Activated naive CD4-positive, alpha-beta T cell treated with anti-CD3 and anti-CD28 coated beads, Interleukin-2, amount 10 ng/mL, durations not matched to agents 7 days and 5 days (primary cell): ENCODE measurements around the gene SPESP1.
"Not testable (repeated sequence)": the region's sequence is repeated elsewhere in the genome, so short reads cannot be mapped to it uniquely, and the experiment has no call there.

ENCODE experiments used
- CTCF ChIA-PET: fragments of 350-600 bp; sonication (Branson Sonifier 250); formaldehyde crosslinking; loops from one replicate; lab custom pipeline; 2021; ENCODE audit warnings: antibody characterized with exemption; lab: Charles Lee
- DNase-seq: peaks from one replicate; pipeline ENCODE4 v3.0.0-alpha.2; 2020
- H3K27ac Mint-ChIP-seq: one replicate; pipeline ENCODE4 v1.8.0; 2021; ENCODE audit warnings: mild to moderate bottlenecking, moderate library complexity, mixed read lengths
- H3K27me3 Mint-ChIP-seq: one replicate; pipeline ENCODE4 v1.8.0; 2021; ENCODE audit warnings: mild to moderate bottlenecking, mixed read lengths
- H3K36me3 Mint-ChIP-seq: one replicate; pipeline ENCODE4 v1.8.0; 2021; ENCODE audit warnings: mixed read lengths
- H3K4me1 Mint-ChIP-seq: one replicate; pipeline ENCODE4 v1.8.0; 2021; ENCODE audit warnings: mixed read lengths
- H3K4me3 Mint-ChIP-seq: one replicate; pipeline ENCODE4 v1.8.0; 2021; ENCODE audit warnings: mild to moderate bottlenecking, moderate library complexity, mixed read lengths
- H3K9me3 Mint-ChIP-seq: one replicate; pipeline ENCODE4 v1.8.0; 2021; ENCODE audit warnings: mixed read lengths

The SPESP1 gene

DNA sequence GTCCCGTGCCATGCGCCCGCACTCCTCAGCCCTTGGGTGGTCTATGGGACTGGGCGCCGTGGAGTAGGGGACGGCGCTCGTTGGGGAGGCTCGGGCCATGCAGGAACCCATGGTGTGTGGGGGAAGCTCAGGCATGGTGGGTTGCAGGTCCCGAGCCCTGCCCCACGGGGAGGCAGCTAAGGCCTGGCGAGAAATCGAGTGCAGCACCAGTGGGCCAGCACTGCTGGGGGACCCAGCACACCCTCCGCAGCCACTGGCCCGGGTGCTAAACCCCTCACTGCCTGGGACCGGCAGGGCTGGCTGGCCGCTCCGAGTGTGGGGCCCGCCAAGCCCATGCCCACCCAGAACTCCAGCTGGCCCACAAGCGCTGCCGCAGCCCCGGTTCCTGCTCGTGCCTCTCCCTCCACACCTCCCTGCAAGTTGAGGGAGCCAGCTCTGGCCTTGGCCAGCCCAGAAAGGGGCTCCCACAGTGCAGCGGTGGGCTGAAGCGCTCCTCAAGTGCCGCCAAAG is 45.4 kb downstream of the SPESP1 start:
- H3K36me3 Mint-ChIP-seq, H3K27me3 Mint-ChIP-seq, H3K27ac Mint-ChIP-seq, H3K4me1 Mint-ChIP-seq, H3K4me3 Mint-ChIP-seq, CTCF ChIA-PET, DNase-seq, H3K9me3 Mint-ChIP-seq: not testable (repeated sequence)

DNA sequence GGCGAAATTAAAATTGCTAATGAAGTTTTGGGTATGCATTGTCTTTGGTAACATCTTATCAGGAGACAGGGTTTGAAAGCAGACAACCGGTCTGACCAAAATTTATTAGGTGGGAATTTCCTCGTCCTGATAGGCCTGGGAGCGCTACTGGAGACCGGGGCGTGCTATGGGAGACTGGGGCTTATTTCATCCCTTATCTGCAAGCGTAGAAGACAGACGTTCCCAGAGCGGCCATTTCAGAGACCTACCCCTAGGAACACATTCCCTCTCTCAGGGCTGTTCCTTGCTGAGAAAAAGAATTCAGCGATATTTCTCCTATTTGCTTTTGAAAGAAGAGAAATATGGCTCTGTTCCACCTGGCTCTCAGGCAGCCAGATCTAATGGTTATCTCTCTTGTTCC is 47.1 kb downstream of the SPESP1 start:
- H3K36me3 Mint-ChIP-seq, H3K9me3 Mint-ChIP-seq, H3K27me3 Mint-ChIP-seq, CTCF ChIA-PET, H3K4me3 Mint-ChIP-seq, DNase-seq, H3K27ac Mint-ChIP-seq, H3K4me1 Mint-ChIP-seq: not testable (repeated sequence)

DNA sequence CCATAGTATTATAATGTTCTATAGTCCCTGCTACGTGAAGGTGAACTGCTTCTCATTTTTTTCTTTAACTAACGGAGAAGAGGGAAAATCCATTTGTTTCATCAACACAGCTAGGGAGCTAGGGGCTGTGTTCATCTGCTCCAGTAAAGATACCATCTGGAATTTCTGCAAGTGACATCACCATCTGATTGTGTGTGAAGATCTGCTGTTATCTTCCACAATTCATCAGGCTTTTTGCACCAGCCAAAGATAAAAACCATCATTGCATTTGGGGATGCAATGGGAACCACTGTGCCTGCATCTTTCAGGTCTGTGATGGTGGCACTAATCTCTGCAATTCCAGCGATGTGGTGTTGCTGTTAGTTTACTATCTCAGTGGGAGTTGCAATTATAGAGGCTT is 48.7 kb downstream of the SPESP1 start:
- CTCF ChIA-PET: no interaction called here
- H3K27ac Mint-ChIP-seq: no peak overlapping the region

DNA sequence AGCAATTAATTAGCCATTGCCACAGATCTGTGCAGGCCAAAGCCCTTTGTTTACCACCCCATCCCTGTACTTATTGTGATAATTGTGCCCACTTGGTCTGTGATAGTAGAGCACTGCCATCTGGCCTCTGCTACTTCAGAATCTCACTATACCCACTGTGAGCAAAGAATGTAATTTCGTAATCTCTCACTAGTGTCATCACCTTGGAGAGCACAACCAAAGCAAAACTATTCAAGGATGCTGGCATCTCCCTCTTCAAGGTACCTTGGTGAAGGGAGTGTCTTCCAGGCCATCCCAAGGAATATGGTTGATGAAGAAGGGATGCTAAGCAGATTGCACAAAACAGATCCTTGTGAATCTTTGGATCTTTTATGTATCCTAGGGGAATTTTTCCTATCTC is 49.5 kb downstream of the SPESP1 start:
- H3K4me1 Mint-ChIP-seq: no peaks in the 10 kb centered on the region
- no peaks in the 10 kb centered on the region for H3K27me3 Mint-ChIP-seq
- H3K36me3 Mint-ChIP-seq: no peaks in the 10 kb centered on the region
- CTCF ChIA-PET: no interaction called here
- peaks cover 2% of the 10 kb centered on the region for H3K9me3 Mint-ChIP-seq
- no peak for DNase-seq
- no peak overlapping the region for H3K4me3 Mint-ChIP-seq
- H3K27ac Mint-ChIP-seq: no peak overlapping the region

More for the DNA sequence above, 48.7 kb downstream of the SPESP1 start:
- H3K36me3 Mint-ChIP-seq: no peaks in the 10 kb centered on the region
- H3K4me3 Mint-ChIP-seq: no peak overlapping the region
- no peaks in the 10 kb centered on the region for H3K4me1 Mint-ChIP-seq
- no peaks in the 10 kb centered on the region for H3K27me3 Mint-ChIP-seq
- peaks cover 2% of the 10 kb centered on the region for H3K9me3 Mint-ChIP-seq
- DNase-seq: no peak

DNA sequence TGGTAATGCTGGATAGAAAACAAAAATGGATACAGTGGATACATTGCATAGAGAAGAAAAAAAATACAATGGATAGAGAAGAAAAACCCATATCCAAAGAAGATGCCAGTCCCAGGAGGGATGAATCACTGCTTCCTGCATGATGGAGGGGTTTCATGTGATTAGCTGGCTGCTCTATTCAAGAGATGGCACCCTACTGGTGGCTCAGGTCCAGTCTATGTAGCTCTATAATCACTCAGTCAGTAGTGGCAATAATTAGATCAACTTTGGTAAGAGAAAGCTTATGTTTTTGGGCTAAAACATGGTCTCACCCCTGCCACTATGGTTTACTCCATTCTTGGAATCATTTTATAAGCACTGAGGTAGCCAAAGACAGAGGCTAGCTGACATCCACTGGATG is 50.5 kb downstream of the SPESP1 start:
- no peak overlapping the region for H3K27ac Mint-ChIP-seq
- no peak for DNase-seq
- no peaks in the 10 kb centered on the region for H3K9me3 Mint-ChIP-seq
- CTCF ChIA-PET: no interaction called here
- no peaks in the 10 kb centered on the region for H3K4me1 Mint-ChIP-seq
- H3K27me3 Mint-ChIP-seq: no peaks in the 10 kb centered on the region
- no peak overlapping the region for H3K4me3 Mint-ChIP-seq
- H3K36me3 Mint-ChIP-seq: no peaks in the 10 kb centered on the region

DNA sequence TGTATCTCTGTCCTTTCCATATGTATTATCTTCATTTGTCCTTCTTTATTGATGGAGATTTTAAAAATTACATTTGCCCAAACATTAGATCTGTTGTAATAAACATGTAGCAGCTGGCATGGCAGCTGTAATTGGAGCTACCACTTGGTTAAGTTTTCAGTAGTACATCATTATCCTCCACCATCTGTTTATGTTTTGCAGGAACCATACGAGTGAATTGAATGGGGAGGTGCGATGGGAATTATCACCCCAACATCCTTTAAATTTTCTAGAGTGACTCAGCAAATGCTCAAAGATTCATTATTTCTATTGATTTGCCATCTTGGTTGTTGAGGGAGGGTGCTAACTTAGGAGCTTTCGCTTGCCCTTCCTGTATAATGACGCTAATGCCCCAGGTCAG is 51.6 kb downstream of the SPESP1 start:
- Mint-ChIP-seq H3K4me3 (no peak overlapping the region), H3K9me3 (no peaks in the 10 kb centered on the region), H3K36me3 (no peaks in the 10 kb centered on the region), H3K27me3 (no peaks in the 10 kb centered on the region), H3K4me1 (no peaks in the 10 kb centered on the region), H3K27ac (no peak overlapping the region)
- CTCF ChIA-PET: no interaction called here
- no peak for DNase-seq

DNA sequence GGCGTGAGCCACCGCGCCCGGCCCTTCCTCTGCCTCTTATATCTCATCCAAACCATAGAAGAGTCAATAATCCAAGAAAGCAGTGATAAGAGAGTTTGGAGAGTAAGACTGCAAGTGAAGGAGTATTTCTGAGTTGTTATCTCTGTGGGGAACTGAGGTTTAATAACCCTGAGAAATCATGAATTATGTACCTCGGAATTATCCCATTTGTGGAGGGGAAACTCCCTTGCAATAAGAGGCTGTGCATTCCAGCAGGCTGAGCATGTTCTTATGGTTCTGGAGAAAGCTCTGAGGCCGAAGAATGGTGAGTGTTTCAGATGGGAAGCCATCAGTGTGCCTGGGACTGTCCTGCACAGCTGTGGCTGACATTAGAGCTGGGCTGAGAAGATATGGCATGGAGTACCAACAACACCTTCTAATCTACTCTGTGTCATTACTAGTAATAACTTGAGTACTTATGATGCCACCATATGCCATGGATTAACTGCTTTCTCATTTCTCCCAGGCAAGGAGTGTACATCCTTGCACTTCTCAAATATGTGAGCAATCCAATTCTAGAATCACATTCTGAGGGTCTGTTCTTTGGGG is 52.7 kb downstream of the SPESP1 start:
- CTCF ChIA-PET: no interaction called here
- Mint-ChIP-seq H3K27me3 (peaks cover 8% of the 10 kb centered on the region), H3K27ac (no peak overlapping the region), H3K4me3 (no peak overlapping the region), H3K36me3 (no peaks in the 10 kb centered on the region), H3K9me3 (no peaks in the 10 kb centered on the region), H3K4me1 (no peaks in the 10 kb centered on the region)
- no peak for DNase-seq

DNA sequence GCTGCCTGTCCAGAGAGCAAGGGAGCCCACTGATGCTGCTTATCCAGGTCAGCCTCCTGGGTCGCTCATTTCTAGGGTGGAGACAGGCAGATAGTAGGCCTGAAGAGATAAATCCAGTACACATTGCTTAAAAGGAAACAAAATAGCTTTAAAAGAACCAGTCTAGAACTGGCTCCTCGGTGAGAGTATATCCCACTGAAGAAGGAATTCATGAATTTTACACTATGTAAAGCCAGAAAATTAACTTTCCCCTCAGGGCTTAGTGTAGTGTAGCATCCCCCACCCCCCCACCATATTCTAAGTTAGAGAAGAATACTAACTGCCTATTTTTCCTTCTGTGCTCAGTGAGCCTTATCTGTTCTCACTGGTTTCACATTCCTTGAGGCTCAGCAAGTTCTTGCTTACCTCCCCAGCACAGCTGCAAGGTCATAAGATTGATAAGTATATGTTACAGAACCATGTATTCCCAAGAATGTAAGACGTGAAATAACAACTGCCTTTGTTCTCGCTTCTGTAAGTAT is 53.7 kb downstream of the SPESP1 start:
- Mint-ChIP-seq H3K4me3 (no peak overlapping the region), H3K4me1 (no peaks in the 10 kb centered on the region), H3K36me3 (no peaks in the 10 kb centered on the region), H3K27me3 (peaks cover 11% of the 10 kb centered on the region), H3K9me3 (no peaks in the 10 kb centered on the region), H3K27ac (no peak overlapping the region)
- no peak for DNase-seq
- CTCF ChIA-PET: no interaction called here

DNA sequence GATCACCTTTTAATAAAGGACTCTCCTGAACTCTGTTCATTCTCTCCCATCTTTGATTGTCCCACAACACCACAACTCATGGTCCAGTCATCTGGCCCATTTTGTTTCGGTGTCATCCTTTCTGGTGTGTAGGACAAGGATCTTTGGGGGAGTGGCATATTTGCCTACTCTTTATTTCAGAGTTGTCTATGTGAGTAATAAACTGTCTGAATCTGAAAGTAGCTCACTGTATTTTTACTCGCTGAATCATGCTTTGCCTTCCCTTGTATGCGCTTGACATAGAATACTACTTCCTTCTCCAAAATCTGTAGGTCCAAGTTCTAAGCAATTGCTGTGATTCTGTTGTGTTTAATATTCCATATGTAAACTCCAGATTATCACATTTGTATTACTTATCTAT is 54.3 kb downstream of the SPESP1 start:
- Mint-ChIP-seq H3K4me1 (no peaks in the 10 kb centered on the region), H3K4me3 (no peak overlapping the region), H3K36me3 (no peaks in the 10 kb centered on the region), H3K9me3 (no peaks in the 10 kb centered on the region), H3K27ac (no peak overlapping the region), H3K27me3 (peaks cover 11% of the 10 kb centered on the region)
- DNase-seq: no peak
- CTCF ChIA-PET: no interaction called here

DNA sequence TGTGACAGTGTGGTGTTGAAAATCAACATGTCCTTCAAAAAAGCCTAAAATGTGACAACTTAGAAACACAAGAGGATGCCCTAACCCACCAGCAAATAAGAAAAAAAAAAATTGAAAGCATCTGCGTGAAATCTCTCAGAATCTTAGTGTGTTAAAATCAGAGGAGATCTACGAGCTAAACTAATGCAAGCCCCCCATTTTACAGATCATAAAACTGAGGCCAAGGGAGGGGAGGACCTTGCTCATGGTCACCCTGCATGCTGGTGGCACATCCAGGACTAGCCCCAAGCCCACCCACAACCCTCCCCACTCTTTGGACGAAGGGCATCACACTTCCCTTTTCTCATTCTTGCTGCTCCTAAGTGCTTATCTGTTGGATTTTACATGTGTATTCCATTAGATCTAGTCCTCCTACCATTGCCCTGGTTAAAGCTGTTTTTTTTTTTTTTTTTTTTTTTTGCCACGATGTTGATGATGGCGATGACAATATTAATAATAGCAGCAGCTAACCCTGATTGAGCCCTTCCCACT is 55.1 kb downstream of the SPESP1 start:
- no peaks in the 10 kb centered on the region for H3K36me3 Mint-ChIP-seq
- DNase-seq: no peak
- H3K4me1 Mint-ChIP-seq: no peaks in the 10 kb centered on the region
- H3K4me3 Mint-ChIP-seq: no peak overlapping the region
- CTCF ChIA-PET: interaction anchor here (0.7 kb wide), 1 partner anchor 1070 kb away, joined by 3 read pairs; no protein-coding TSS in a partner anchor
- H3K27ac Mint-ChIP-seq: no peak overlapping the region
- H3K27me3 Mint-ChIP-seq: peaks cover 11% of the 10 kb centered on the region
- H3K9me3 Mint-ChIP-seq: no peaks in the 10 kb centered on the region

DNA sequence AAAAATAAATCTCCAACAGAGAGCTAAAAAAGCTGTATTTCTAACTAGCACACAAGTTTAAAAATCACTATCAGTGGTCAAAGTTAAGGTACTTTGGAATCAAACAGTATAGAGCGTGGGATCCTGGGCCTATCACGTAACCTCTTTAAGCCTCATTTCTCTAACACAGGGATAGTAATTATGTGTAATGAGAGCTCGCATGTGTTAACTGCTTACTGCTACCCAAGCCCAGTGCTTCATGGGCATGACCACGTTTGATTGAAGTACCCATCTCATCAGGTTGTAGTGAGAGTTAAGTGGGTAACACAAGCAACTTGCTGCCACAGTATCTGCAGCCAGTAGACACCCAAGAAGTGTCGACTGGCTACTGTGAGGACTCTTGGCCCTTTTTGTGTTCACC is 56.0 kb downstream of the SPESP1 start:
- no peak overlapping the region for H3K4me3 Mint-ChIP-seq
- CTCF ChIA-PET: no interaction called here
- no peaks in the 10 kb centered on the region for H3K4me1 Mint-ChIP-seq
- H3K9me3 Mint-ChIP-seq: no peaks in the 10 kb centered on the region
- no peaks in the 10 kb centered on the region for H3K36me3 Mint-ChIP-seq
- no peak overlapping the region for H3K27ac Mint-ChIP-seq
- peaks cover 16% of the 10 kb centered on the region for H3K27me3 Mint-ChIP-seq
- DNase-seq: no peak

DNA sequence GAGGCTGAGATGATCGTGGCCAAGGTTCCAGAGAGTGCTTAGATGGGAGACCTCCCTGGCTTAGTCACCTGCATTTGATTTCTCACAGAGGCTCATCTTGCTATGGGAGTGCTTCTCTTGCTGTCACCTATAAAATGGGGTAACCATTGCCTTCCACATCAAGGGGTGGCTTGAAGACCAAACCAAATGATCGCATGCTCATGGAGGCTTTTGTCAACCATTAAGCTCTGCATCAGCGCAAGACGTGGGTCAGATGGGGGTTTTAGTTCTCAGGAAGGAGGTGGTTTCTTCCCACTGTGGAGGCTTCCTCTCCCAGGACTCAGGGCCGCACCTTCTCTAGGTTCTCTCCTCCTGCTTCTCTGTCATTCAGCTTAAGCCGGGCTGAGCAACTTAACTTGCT is 56.8 kb downstream of the SPESP1 start:
- no peaks in the 10 kb centered on the region for H3K9me3 Mint-ChIP-seq
- CTCF ChIA-PET: interaction anchor here (0.9 kb wide), 1 partner anchor 434 kb away, joined by 3 read pairs; no protein-coding TSS in a partner anchor
- no peaks in the 10 kb centered on the region for H3K4me1 Mint-ChIP-seq
- no peak overlapping the region for H3K4me3 Mint-ChIP-seq
- H3K27ac Mint-ChIP-seq: no peak overlapping the region
- DNase-seq: no peak
- no peaks in the 10 kb centered on the region for H3K36me3 Mint-ChIP-seq
- H3K27me3 Mint-ChIP-seq: peaks cover 17% of the 10 kb centered on the region

DNA sequence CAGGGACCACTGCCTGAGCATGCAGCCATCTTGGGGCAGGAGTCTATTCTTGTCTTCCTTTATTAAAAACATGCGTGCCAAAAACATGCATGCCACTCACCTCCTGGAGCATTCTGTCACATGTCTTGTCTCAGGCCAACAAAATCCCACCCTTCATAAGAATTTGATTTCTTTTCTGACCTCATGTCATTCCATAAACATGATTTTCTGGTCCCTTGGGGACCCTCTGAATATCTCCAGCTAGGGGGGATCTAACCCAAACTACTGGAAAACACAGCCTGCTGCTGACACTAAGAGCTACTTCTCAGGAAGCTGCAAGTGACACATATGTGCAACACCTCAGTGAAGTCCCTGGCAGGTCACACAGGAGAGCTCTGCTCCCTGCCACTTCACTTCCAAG is 57.4 kb downstream of the SPESP1 start:
- Mint-ChIP-seq H3K27me3 (peaks cover 17% of the 10 kb centered on the region), H3K27ac (no peak overlapping the region), H3K4me3 (no peak overlapping the region), H3K9me3 (no peaks in the 10 kb centered on the region), H3K4me1 (no peaks in the 10 kb centered on the region), H3K36me3 (no peaks in the 10 kb centered on the region)
- no peak for DNase-seq
- CTCF ChIA-PET: interaction anchor here (0.9 kb wide), 1 partner anchor 434 kb away, joined by 3 read pairs; no protein-coding TSS in a partner anchor

DNA sequence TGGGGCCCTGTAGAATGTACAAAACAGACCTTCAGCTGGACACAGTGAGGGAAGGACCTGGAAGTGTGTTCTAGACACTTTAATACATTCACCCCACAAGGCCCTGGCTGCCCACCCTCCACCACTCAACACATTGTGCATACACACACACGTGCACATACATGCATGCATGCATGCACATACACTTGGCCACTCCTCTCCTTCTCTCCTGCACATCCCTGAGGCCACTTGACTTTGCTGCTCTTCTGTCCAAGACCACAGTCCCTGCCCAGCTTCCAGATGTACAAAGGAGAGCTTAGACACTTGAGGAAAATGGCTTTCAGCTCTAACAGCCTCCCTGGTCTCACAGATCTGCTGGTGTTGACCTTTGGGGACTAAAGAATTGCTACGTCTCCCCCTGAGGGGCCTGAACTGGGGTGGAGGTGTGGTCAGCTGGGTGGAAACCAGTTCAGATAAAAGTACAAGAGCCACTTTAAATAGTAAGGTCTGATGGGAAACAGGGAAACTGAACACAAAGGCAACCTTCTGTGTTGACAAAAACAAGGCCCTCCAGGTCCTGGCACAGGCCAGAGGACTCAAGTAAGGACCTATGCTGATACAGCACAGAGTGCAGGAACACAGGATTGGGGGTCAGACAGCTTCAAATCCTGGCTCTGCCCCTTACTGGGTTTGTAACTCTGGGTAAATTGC is 59.4 kb downstream of the SPESP1 start:
- no peak overlapping the region for H3K4me3 Mint-ChIP-seq
- H3K9me3 Mint-ChIP-seq: no peaks in the 10 kb centered on the region
- no peaks in the 10 kb centered on the region for H3K36me3 Mint-ChIP-seq
- CTCF ChIA-PET: no interaction called here
- H3K4me1 Mint-ChIP-seq: no peaks in the 10 kb centered on the region
- DNase-seq: no peak
- H3K27ac Mint-ChIP-seq: no peak overlapping the region
- H3K27me3 Mint-ChIP-seq: peaks cover 17% of the 10 kb centered on the region
